ENCODE data around the gene TENM4.

- TF ChIP-seq POLR2AphosphoS5 (IDR thresholded peaks at IDR 0.05) (no peak), EP300 (IDR thresholded peaks at IDR 0.05) (no peak), POLR2A (IDR thresholded peaks at IDR 0.05) (no peak)
- TF ChIP-seq, protein P1, sequence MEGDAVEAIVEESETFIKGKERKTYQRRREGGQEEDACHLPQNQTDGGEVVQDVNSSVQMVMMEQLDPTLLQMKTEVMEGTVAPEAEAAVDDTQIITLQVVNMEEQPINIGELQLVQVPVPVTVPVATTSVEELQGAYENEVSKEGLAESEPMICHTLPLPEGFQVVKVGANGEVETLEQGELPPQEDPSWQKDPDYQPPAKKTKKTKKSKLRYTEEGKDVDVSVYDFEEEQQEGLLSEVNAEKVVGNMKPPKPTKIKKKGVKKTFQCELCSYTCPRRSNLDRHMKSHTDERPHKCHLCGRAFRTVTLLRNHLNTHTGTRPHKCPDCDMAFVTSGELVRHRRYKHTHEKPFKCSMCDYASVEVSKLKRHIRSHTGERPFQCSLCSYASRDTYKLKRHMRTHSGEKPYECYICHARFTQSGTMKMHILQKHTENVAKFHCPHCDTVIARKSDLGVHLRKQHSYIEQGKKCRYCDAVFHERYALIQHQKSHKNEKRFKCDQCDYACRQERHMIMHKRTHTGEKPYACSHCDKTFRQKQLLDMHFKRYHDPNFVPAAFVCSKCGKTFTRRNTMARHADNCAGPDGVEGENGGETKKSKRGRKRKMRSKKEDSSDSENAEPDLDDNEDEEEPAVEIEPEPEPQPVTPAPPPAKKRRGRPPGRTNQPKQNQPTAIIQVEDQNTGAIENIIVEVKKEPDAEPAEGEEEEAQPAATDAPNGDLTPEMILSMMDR (IDR thresholded peaks at IDR 0.05): no peak
Measured at GRCh38 chr11:78638704-78639380, 802.0 kb downstream of the TENM4 start.
